Keratinocyte (primary cell): Measurements from ENCODE around the gene YAE1. TPM values are rescaled to one million over a fixed set of nuclear protein-coding genes. Genes with fewer than 3 reads are reported as not detected.

ENCODE experiments used
- DNase-seq: peaks from one replicate; pipeline ENCODE4 v3.0.0-alpha.2; 2011; ENCODE audit warnings: low read depth, missing footprints, low spot score
- FAIRE-seq: peaks from 2 replicates; lab custom pipeline; 2011; peaks lifted over from hg19 to GRCh38; lab: Jason Lieb, UNC
- H2AFZ ChIP-seq: 2 replicates; pipeline ENCODE4 v1.6.0; 2012; ENCODE audit warnings: low read length, control low read depth, inconsistent platforms; ENCODE audit not compliant: control insufficient read depth
- H3K27ac ChIP-seq: 2 replicates; pipeline ENCODE4 v1.5.1; 2011; ENCODE audit warnings: low read length; ENCODE audit not compliant: control insufficient read depth, insufficient read depth
- H3K27me3 ChIP-seq: 3 replicates; pipeline ENCODE4 v1.6.0; 2011; ENCODE audit warnings: low read length; ENCODE audit not compliant: control insufficient read depth, insufficient read depth; ENCODE audit errors: extremely low read depth
- H3K36me3 ChIP-seq, 2 experiments: 2 replicates in 1 of 2; 3 replicates in 1 of 2; pipeline ENCODE4 v1.5.1; 2011; ENCODE audit warnings: low read length in 2 of 2, mild to moderate bottlenecking in 1 of 2; ENCODE audit not compliant: control insufficient read depth in 2 of 2, insufficient read depth in 2 of 2; ENCODE audit errors: extremely low read depth in 1 of 2
- H3K4me1 ChIP-seq: 3 replicates; pipeline ENCODE4 v1.5.1; 2011; ENCODE audit warnings: low read length; ENCODE audit not compliant: control insufficient read depth, insufficient read depth; ENCODE audit errors: extremely low read depth
- H3K4me2 ChIP-seq: 3 replicates; pipeline ENCODE4 v1.6.0; 2011; ENCODE audit warnings: low read depth, low read length; ENCODE audit not compliant: control insufficient read depth, insufficient read depth; ENCODE audit errors: extremely low read depth
- H3K4me3 ChIP-seq, 3 experiments: fragments of 200-600 bp in 1 of 3; sonication (generic) in 1 of 3; 2 replicates in 2 of 3; 3 replicates in 1 of 3; pipeline ENCODE4 v1.5.1; 2011 to 2016; ENCODE audit warnings: low read length in 3 of 3, mild to moderate bottlenecking in 3 of 3, control low read depth in 2 of 3, inconsistent platforms in 1 of 3, low read depth in 1 of 3, mixed read lengths in 1 of 3, mixed run types in 1 of 3, moderate library complexity in 1 of 3; ENCODE audit not compliant: control insufficient read depth in 2 of 3, insufficient read depth in 2 of 3; ENCODE audit errors: extremely low read depth in 1 of 3
- H3K79me2 ChIP-seq: 2 replicates; pipeline ENCODE4 v1.6.0; 2012; ENCODE audit warnings: low read length; ENCODE audit not compliant: control insufficient read depth, insufficient read depth
- H3K9ac ChIP-seq: 3 replicates; pipeline ENCODE4 v1.6.0; 2011; ENCODE audit warnings: low read length; ENCODE audit not compliant: control insufficient read depth, insufficient read depth; ENCODE audit errors: extremely low read depth
- H3K9me1 ChIP-seq: 3 replicates; pipeline ENCODE4 v1.6.0; 2011; ENCODE audit warnings: low read length; ENCODE audit not compliant: control insufficient read depth, insufficient read depth; ENCODE audit errors: extremely low read depth
- H3K9me3 ChIP-seq: 2 replicates; pipeline ENCODE4 v1.5.1; 2012; ENCODE audit warnings: low read depth, low read length; ENCODE audit not compliant: control insufficient read depth
- H4K20me1 ChIP-seq: 3 replicates; pipeline ENCODE4 v1.6.0; 2011; ENCODE audit warnings: low read length; ENCODE audit not compliant: control insufficient read depth, insufficient read depth; ENCODE audit errors: extremely low read depth
- EZH2 ChIP-seq: IDR thresholded peaks from one replicate; pipeline ENCODE4 v1.6.1; 2012; ENCODE audit warnings: inconsistent platforms, mild to moderate bottlenecking, low read length, moderate library complexity
- dilution Hi-C: fragments of 300-500 bp; cut with MboI; formaldehyde crosslinking; loops from one replicate; pipeline ENCODE4 v1.7.0; 2020; ENCODE audit warnings: low sequenced_read_pairs; ENCODE audit not compliant: extremely low pct_ligation_motif_present
- polyA plus RNA-seq, 5 experiments: library from polyadenylated mRNA; depleted of rRNA in 3 of 5; stranded (reverse) in 3 of 5; stranded (forward) in 1 of 5; unstranded in 1 of 5; fragments of >200 nt; gene quantifications; 1 replicate in 1 of 5; 2 replicates in 3 of 5; 3 replicates in 1 of 5; pipeline versions ENCODE4 v1.2.1 to v1.2.3, GENCODE V29; 2011 to 2012; ENCODE audit warnings: missing spikeins in 2 of 5, low read depth in 1 of 5, low replicate concordance in 1 of 5
- TF ChIP-seq, protein P1 (sequence below), 3 experiments: IDR thresholded peaks in 1 of 3; conservative IDR thresholded peaks in 1 of 3; optimal IDR thresholded peaks in 1 of 3; 2 replicates in 2 of 3; 3 replicates in 1 of 3; pipeline versions ENCODE3 to v1.5.1; 2011; ENCODE audit warnings: low read length in 3 of 3, mild to moderate bottlenecking in 3 of 3, moderate library complexity in 2 of 3, control low read depth in 1 of 3, inconsistent platforms in 1 of 3; ENCODE audit not compliant: insufficient read depth in 2 of 3; ENCODE audit errors: extremely low read depth in 1 of 3

YAE1 gene
- polyA plus RNA-seq, 1 donor (not counting 4 experiments of a cell fraction or from before 2014, with no cell fraction given), result 43.7 TPM

- Histone ChIP-seq H3K4me2 (no peak overlapping the region), H3K9me3 (no peaks in the 10 kb centered on the region), H3K27ac (no peak overlapping the region), H3K79me2 (no peaks in the 10 kb centered on the region), H4K20me1 (no peaks in the 10 kb centered on the region), H3K27me3 (no peaks in the 10 kb centered on the region), H2AFZ (no peak overlapping the region), H3K9me1 (no peaks in the 10 kb centered on the region), H3K4me3 (no peak overlapping the region), H3K9ac (no peak overlapping the region), H3K36me3 (no peaks in the 10 kb centered on the region), H3K4me1 (no peaks in the 10 kb centered on the region)
- FAIRE-seq, result peak; percentile 95
- dilution Hi-C loops, result no loop called here
- TF ChIP-seq, protein P1, sequence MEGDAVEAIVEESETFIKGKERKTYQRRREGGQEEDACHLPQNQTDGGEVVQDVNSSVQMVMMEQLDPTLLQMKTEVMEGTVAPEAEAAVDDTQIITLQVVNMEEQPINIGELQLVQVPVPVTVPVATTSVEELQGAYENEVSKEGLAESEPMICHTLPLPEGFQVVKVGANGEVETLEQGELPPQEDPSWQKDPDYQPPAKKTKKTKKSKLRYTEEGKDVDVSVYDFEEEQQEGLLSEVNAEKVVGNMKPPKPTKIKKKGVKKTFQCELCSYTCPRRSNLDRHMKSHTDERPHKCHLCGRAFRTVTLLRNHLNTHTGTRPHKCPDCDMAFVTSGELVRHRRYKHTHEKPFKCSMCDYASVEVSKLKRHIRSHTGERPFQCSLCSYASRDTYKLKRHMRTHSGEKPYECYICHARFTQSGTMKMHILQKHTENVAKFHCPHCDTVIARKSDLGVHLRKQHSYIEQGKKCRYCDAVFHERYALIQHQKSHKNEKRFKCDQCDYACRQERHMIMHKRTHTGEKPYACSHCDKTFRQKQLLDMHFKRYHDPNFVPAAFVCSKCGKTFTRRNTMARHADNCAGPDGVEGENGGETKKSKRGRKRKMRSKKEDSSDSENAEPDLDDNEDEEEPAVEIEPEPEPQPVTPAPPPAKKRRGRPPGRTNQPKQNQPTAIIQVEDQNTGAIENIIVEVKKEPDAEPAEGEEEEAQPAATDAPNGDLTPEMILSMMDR (optimal IDR thresholded peaks at IDR 0.05 in 1 of 3, IDR thresholded peaks at IDR 0.05 in 1 of 3, conservative IDR thresholded peaks at IDR 0.05 in 1 of 3; ENCODE audit: extremely low read depth in 1 of 3, insufficient read depth in 2 of 3, low read length in 3 of 3), result peak; percentile 71 to 91 (median 90)
- no peak for TF ChIP-seq EZH2
- DNase-seq, result peak; percentile 88
These were observed 14.1 kb downstream of the YAE1 start for GRCh38 chr7:39580149-39580874.

DNA sequence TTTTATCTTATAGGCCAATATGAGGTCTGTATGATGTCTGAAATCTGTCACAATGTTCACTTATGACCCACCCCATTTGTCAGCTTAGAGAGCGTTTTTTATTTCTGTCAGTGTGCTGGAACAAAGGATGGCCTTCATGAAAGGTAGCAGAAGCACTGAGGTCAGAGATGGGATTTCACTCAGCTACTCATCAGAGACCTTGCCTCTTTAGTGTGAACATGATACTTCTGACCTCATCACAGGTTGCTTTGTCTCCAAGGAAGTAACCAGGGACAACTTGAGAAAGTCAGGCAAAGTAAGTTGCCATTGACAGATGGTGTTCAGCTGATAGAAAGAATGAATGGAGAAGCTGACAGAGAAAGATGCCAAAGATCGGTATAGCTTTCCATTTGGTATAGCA, 16.3 kb downstream of the YAE1 start:
- no peak overlapping the region for H3K9ac ChIP-seq
- H3K4me2 ChIP-seq, result no peak overlapping the region
- dilution Hi-C loops, result no loop called here
- no peak overlapping the region for H3K27ac ChIP-seq
- DNase-seq (no peak), FAIRE-seq (no peak)
- no peaks in the 10 kb centered on the region for H3K36me3 ChIP-seq
- H2AFZ ChIP-seq, result no peak overlapping the region
- no peaks in the 10 kb centered on the region for H3K9me1 ChIP-seq
- no peaks in the 10 kb centered on the region for H3K9me3 ChIP-seq
- H3K4me3 ChIP-seq, result no peak overlapping the region
- H3K4me1 ChIP-seq, result peaks cover 5% of the 10 kb centered on the region
- H3K79me2 ChIP-seq, result no peaks in the 10 kb centered on the region
- H4K20me1 ChIP-seq, result no peaks in the 10 kb centered on the region
- no peak for TF ChIP-seq EZH2
- TF ChIP-seq, protein P1 (optimal IDR thresholded peaks at IDR 0.05 in 1 of 3, IDR thresholded peaks at IDR 0.05 in 1 of 3, conservative IDR thresholded peaks at IDR 0.05 in 1 of 3; ENCODE audit: extremely low read depth in 1 of 3, insufficient read depth in 2 of 3, low read length in 3 of 3), result no peak
- no peaks in the 10 kb centered on the region for H3K27me3 ChIP-seq
